ENCODE measurements around the gene FOXL1. TPM values are rescaled to one million over a fixed set of nuclear protein-coding genes. Genes with fewer than 3 reads are reported as not detected.

FOXL1 gene
- total RNA-seq, 1 donor from 2014 or later, result 0.98 TPM

DNA sequence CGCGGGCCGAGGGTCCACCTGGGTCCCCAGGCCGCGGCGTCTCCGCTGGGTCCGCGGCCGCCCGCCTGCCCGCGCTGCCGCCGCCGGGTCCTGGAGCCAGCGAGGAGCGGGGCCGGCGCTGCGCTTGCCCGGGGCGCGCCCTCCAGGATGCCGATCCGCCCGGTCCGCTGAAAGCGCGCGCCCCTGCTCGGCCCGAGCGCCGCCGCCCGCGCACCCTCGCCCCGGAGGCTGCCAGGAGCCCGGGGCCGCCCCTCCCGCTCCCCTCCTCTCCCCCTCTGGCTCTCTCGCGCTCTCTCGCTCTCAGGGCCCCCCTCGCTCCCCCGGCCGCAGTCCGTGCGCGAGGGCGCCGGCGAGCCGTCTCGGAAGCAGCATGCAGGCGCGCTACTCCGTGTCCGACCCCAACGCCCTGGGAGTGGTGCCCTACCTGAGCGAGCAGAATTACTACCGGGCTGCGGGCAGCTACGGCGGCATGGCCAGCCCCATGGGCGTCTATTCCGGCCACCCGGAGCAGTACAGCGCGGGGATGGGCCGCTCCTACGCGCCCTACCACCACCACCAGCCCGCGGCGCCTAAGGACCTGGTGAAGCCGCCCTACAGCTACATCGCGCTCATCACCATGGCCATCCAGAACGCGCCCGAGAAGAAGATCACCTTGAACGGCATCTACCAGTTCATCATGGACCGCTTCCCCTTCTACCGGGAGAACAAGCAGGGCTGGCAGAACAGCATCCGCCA is 11.2 kb upstream of the FOXL1 start:
- peaks cover 3% of the 10 kb centered on the region for H3K27me3 ChIP-seq
- no peaks in the 10 kb centered on the region for H3K36me3 ChIP-seq
- no peaks in the 10 kb centered on the region for H3K9me3 ChIP-seq
- H3K4me1 ChIP-seq, result peaks cover 17% of the 10 kb centered on the region
- H3K27ac ChIP-seq, result peak overlapping the region; percentile 47
- no peak for DNase-seq (ENCODE audit: extremely low spot score in 2 of 2)
- intact Hi-C loops (cut with DNase I), result loop anchor here (5.0 kb wide), 2 partner anchors 115 to 485 kb away; no protein-coding TSS in a partner anchor
- TF ChIP-seq, protein P1, sequence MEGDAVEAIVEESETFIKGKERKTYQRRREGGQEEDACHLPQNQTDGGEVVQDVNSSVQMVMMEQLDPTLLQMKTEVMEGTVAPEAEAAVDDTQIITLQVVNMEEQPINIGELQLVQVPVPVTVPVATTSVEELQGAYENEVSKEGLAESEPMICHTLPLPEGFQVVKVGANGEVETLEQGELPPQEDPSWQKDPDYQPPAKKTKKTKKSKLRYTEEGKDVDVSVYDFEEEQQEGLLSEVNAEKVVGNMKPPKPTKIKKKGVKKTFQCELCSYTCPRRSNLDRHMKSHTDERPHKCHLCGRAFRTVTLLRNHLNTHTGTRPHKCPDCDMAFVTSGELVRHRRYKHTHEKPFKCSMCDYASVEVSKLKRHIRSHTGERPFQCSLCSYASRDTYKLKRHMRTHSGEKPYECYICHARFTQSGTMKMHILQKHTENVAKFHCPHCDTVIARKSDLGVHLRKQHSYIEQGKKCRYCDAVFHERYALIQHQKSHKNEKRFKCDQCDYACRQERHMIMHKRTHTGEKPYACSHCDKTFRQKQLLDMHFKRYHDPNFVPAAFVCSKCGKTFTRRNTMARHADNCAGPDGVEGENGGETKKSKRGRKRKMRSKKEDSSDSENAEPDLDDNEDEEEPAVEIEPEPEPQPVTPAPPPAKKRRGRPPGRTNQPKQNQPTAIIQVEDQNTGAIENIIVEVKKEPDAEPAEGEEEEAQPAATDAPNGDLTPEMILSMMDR (IDR thresholded peaks at IDR 0.05), result no peak
- TF ChIP-seq POLR2A (IDR thresholded peaks at IDR 0.05) (no peak), POLR2AphosphoS5 (IDR thresholded peaks at IDR 0.05; ENCODE audit: insufficient read depth in 1 of 2, low read depth in 1 of 2) (no peak)
- peak overlapping the region; percentile 37 to 42 for H3K4me3 ChIP-seq

DNA sequence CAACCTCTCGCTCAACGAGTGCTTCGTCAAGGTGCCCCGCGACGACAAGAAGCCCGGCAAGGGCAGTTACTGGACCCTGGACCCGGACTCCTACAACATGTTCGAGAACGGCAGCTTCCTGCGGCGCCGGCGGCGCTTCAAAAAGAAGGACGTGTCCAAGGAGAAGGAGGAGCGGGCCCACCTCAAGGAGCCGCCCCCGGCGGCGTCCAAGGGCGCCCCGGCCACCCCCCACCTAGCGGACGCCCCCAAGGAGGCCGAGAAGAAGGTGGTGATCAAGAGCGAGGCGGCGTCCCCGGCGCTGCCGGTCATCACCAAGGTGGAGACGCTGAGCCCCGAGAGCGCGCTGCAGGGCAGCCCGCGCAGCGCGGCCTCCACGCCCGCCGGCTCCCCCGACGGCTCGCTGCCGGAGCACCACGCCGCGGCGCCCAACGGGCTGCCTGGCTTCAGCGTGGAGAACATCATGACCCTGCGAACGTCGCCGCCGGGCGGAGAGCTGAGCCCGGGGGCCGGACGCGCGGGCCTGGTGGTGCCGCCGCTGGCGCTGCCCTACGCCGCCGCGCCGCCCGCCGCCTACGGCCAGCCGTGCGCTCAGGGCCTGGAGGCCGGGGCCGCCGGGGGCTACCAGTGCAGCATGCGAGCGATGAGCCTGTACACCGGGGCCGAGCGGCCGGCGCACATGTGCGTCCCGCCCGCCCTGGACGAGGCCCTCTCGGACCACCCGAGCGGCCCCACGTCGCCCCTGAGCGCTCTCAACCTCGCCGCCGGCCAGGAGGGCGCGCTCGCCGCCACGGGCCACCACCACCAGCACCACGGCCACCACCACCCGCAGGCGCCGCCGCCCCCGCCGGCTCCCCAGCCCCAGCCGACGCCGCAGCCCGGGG is 10.4 kb upstream of the FOXL1 start:
- no peak for TF ChIP-seq POLR2AphosphoS5 (IDR thresholded peaks at IDR 0.05; ENCODE audit: insufficient read depth in 1 of 2, low read depth in 1 of 2)
- TF ChIP-seq, protein P1 (IDR thresholded peaks at IDR 0.05), result no peak
- TF ChIP-seq POLR2A (IDR thresholded peaks at IDR 0.05), result no peak
- peaks cover 3% of the 10 kb centered on the region for H3K27me3 ChIP-seq
- peak overlapping the region; percentile 47 for H3K27ac ChIP-seq
- DNase-seq (ENCODE audit: extremely low spot score in 2 of 2), result no peak
- no peaks in the 10 kb centered on the region for H3K9me3 ChIP-seq
- no peaks in the 10 kb centered on the region for H3K36me3 ChIP-seq
- H3K4me3 ChIP-seq, result peak overlapping the region; percentile 37 to 42
- intact Hi-C loops (cut with DNase I), result loop anchor here (5.0 kb wide), 2 partner anchors 114 to 484 kb away; no protein-coding TSS in a partner anchor
- peaks cover 17% of the 10 kb centered on the region for H3K4me1 ChIP-seq

DNA sequence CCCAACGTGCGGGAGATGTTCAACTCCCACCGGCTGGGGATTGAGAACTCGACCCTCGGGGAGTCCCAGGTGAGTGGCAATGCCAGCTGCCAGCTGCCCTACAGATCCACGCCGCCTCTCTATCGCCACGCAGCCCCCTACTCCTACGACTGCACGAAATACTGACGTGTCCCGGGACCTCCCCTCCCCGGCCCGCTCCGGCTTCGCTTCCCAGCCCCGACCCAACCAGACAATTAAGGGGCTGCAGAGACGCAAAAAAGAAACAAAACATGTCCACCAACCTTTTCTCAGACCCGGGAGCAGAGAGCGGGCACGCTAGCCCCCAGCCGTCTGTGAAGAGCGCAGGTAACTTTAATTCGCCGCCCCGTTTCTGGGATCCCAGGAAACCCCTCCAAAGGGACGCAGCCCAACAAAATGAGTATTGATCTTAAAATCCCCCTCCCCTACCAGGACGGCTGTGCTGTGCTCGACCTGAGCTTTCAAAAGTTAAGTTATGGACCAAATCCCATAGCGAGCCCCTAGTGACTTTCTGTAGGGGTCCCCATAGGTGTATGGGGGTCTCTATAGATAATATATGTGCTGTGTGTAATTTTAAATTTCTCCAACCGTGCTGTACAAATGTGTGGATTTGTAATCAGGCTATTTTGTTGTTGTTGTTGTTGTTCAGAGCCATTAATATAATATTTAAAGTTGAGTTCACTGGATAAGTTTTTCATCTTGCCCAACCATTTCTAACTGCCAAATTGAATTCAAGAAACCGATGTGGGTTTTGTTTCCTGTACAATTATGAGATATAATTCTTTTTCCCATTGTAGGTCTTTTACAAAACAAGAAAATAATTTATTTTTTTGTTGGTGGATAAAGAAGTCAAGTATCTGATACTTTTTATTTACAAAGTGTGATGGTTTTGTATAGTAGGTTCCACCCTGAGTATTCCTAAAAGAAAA is 9.4 kb upstream of the FOXL1 start:
- Histone ChIP-seq H3K36me3 (no peaks in the 10 kb centered on the region), H3K27ac (no peak overlapping the region), H3K27me3 (no peaks in the 10 kb centered on the region), H3K9me3 (no peaks in the 10 kb centered on the region), H3K4me1 (peaks cover 15% of the 10 kb centered on the region), H3K4me3 (peak overlapping the region; percentile 37 to 42)
- intact Hi-C loops (cut with DNase I), result loop anchor here (5.0 kb wide), 2 partner anchors 113 to 483 kb away; no protein-coding TSS in a partner anchor
- TF ChIP-seq POLR2A (IDR thresholded peaks at IDR 0.05) (no peak), POLR2AphosphoS5 (IDR thresholded peaks at IDR 0.05; ENCODE audit: insufficient read depth in 1 of 2, low read depth in 1 of 2) (no peak)
- TF ChIP-seq, protein P1 (IDR thresholded peaks at IDR 0.05), result no peak
- DNase-seq (ENCODE audit: extremely low spot score in 2 of 2), result no peak

DNA sequence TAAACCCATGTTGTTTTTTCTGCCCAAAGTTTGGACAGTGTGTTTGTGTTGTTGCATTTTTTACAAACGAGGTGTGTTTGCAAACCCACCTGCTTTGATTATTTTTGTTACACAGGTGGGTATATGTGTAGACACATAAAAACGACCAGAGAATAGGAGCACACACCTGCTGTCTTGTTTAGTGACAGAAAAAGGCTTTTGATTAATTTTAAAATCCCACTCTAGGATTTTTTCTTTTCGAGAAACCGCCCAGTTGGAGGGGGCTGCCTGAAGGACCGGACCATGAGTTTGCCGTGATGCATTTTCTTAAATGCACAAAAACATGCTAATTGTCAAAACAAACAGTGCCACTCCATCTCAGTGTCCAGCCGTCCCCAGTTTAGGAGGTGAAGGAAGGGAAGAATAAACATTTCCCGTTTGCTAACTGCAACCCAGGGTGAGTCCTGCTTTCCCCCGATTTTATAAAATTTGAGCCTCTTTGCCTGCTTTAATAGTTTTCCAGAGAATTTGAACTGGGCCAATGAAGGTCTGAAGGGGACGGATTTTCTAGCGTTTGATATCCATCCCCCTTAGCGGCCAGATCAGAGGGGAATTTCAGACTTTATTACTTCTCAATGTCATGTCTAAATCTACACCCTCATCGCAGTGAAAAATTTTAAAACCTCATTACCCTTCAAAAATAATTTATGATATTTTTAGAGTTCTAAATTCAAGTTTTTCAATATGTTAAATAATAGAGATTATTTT is 8.5 kb upstream of the FOXL1 start:
- TF ChIP-seq POLR2A (IDR thresholded peaks at IDR 0.05) (no peak), POLR2AphosphoS5 (IDR thresholded peaks at IDR 0.05; ENCODE audit: insufficient read depth in 1 of 2, low read depth in 1 of 2) (no peak)
- TF ChIP-seq, protein P1 (IDR thresholded peaks at IDR 0.05), result no peak
- intact Hi-C loops (cut with DNase I), result loop anchor here (5.0 kb wide), 3 partner anchors 112 to 482 kb away; no protein-coding TSS in a partner anchor
- H3K4me3 ChIP-seq, result no peak overlapping the region
- no peak overlapping the region for H3K27ac ChIP-seq
- H3K4me1 ChIP-seq, result peaks cover 11% of the 10 kb centered on the region
- H3K27me3 ChIP-seq, result no peaks in the 10 kb centered on the region
- H3K9me3 ChIP-seq, result no peaks in the 10 kb centered on the region
- no peak for DNase-seq (ENCODE audit: extremely low spot score in 2 of 2)
- no peaks in the 10 kb centered on the region for H3K36me3 ChIP-seq
